HepG2 (cell line): ENCODE results near the gene PDE4DIP. TPM values are rescaled to one million over a fixed set of nuclear protein-coding genes. Genes with fewer than 3 reads are reported as not detected.
"Not testable (repeated sequence)": the region's sequence is repeated elsewhere in the genome, so short reads cannot be mapped to it uniquely, and the experiment has no call there.

ENCODE experiments used
- ATAC-seq: fragments of 200-7000 bp; cut with Tn5 transposase; 3 replicates; pipeline ENCODE4 v1.9.1; 2020; ENCODE audit warnings: mild to moderate bottlenecking, moderate library complexity
- BruUV-seq: library from RNA; stranded (reverse); fragments of 400-500 nt; replicated peaks from 2 replicates; lab custom pipeline; 2021; lab: Mats Ljungman, UMichigan
- CTCF ChIA-PET: fragments of 300-600 bp; formaldehyde crosslinking; extraction: SDS; loops from one replicate; lab custom pipeline; 2021; ENCODE audit warnings: low total read pairs, inconsistent platforms, low intra/inter-chr PET ratio; lab: Yijun Ruan, JAX
- POLR2A ChIA-PET: fragments of 350-600 bp; sonication (Branson Sonifier 250); formaldehyde crosslinking; loops from one replicate; lab custom pipeline; 2020; ENCODE audit warnings: antibody characterized with exemption, inconsistent platforms; lab: Yijun Ruan, JAX
- DNase-seq: peaks from one replicate; pipeline ENCODE4 v3.0.0-alpha.2; 2015; ENCODE audit warnings: low spot score
- FAIRE-seq: peaks from 3 replicates; lab custom pipeline; 2011; peaks lifted over from hg19 to GRCh38; lab: Jason Lieb, UNC
- H2AFZ ChIP-seq: one replicate; pipeline ENCODE4 v1.6.1; 2011; ENCODE audit warnings: low read length, inconsistent platforms
- H3K27ac ChIP-seq: fragments of 300-600 bp; 3 replicates; pipeline ENCODE4 v1.8.0; 2011; ENCODE audit warnings: mixed run types, mild to moderate bottlenecking, mixed read lengths, low read length, inconsistent platforms; ENCODE audit not compliant: insufficient read depth; ENCODE audit errors: extremely low read length
- H3K27me3 ChIP-seq, 2 experiments: fragments of 200-600 bp in 1 of 2; 2 replicates in 1 of 2; 3 replicates in 1 of 2; pipeline versions ENCODE4 v1.6.0 to v1.8.0; 2011; ENCODE audit warnings: low read length in 2 of 2, mild to moderate bottlenecking in 2 of 2, moderate library complexity in 2 of 2, inconsistent platforms in 1 of 2; ENCODE audit not compliant: insufficient read depth in 2 of 2, control insufficient read depth in 1 of 2
- H3K36me3 ChIP-seq, 2 experiments: fragments of 200-600 bp in 1 of 2; replicated peaks in 1 of 2; 2 replicates in 1 of 2; 3 replicates in 1 of 2; pipeline versions ENCODE4 v1.5.1 to v1.8.0; 2011; ENCODE audit warnings: low read length in 2 of 2, inconsistent platforms in 1 of 2; ENCODE audit not compliant: insufficient read depth in 2 of 2, control insufficient read depth in 1 of 2
- H3K4me1 ChIP-seq: 2 replicates; pipeline ENCODE4 v1.5.1; 2012; ENCODE audit warnings: low read length, inconsistent platforms; ENCODE audit not compliant: insufficient read depth
- H3K4me2 ChIP-seq: 2 replicates; pipeline ENCODE4 v1.6.0; 2011; ENCODE audit warnings: low read depth, low read length, inconsistent platforms
- H3K4me3 ChIP-seq, 3 experiments: fragments of 200-600 bp in 1 of 3; sonication (generic), shearing (Covaris generic) in 1 of 3; replicated peaks in 1 of 3; 2 replicates each; pipeline ENCODE4 v1.5.1; 2011 to 2016; ENCODE audit warnings: low read length in 3 of 3, inconsistent platforms in 2 of 3, low read depth in 2 of 3, mild to moderate bottlenecking in 2 of 3, control low read depth in 1 of 3, mixed read lengths in 1 of 3; ENCODE audit not compliant: insufficient read depth in 1 of 3
- H3K79me2 ChIP-seq: one replicate; pipeline ENCODE4 v1.6.1; 2011; ENCODE audit warnings: low read length, inconsistent platforms; ENCODE audit not compliant: insufficient read depth
- H3K9ac ChIP-seq: 2 replicates; pipeline ENCODE4 v1.6.0; 2011; ENCODE audit warnings: mild to moderate bottlenecking, low read depth, low read length, inconsistent platforms; ENCODE audit not compliant: insufficient read depth
- H3K9me3 ChIP-seq: 2 replicates; pipeline ENCODE4 v1.5.1; 2012; ENCODE audit warnings: mild to moderate bottlenecking, low read length
- H4K20me1 ChIP-seq: 2 replicates; pipeline ENCODE4 v1.6.0; 2011; ENCODE audit warnings: inconsistent platforms, mild to moderate bottlenecking, low read length, moderate library complexity; ENCODE audit not compliant: insufficient read depth
- WGBS: methylation state at CpG from one replicate; pipeline ENCODE4 v1.1.6; 2017; ENCODE audit warnings: low lambda C conversion rate; 5-methylcytosine and 5-hydroxymethylcytosine counted together
- in situ Hi-C: cut with HindIII; loops from 2 replicates; pipeline ENCODE4 v1.10.0; 2017; ENCODE audit warnings: low pct_unique_long_range_greater_than_20kb; ENCODE audit not compliant: extremely low pct_ligation_motif_present
- intact Hi-C: fragments of 100-400 bp; cut with micrococcal nuclease; formaldehyde crosslinking; loops from one replicate; pipeline ENCODE4 v1.10.0; 2022; ENCODE audit not compliant: unreplicated experiment
- polyA plus RNA-seq, 8 experiments: library from polyadenylated mRNA; depleted of rRNA in 3 of 8; stranded (reverse) in 7 of 8; unstranded in 1 of 8; fragments of >200 nt; fragmentation: Illumina TruSeq in 4 of 8; extraction: Trizol in 4 of 8; gene quantifications; 2 replicates each; pipeline versions ENCODE4 v1.2.1 to v1.2.3, GENCODE V29; 2011 to 2016; ENCODE audit warnings: low read depth in 4 of 8, missing spikeins in 1 of 8, mixed read lengths in 1 of 8; ENCODE audit not compliant: insufficient read depth in 1 of 8
- total RNA-seq, 5 experiments: library from RNA; depleted of rRNA; stranded (reverse); fragments of >200 nt; fragmentation: Illumina TruSeq; extraction: Trizol; gene quantifications; 2 replicates each; pipeline ENCODE4 v1.2.3, GENCODE V29; 2016; ENCODE audit warnings: low read depth in 1 of 5

Gene PDE4DIP
- total and polyA plus RNA-seq, 2 of the 13 experiments (the other 11 are each of a cell fraction or from before 2014, with no cell fraction given), result 5.9 to 10.3 TPM

DNA sequence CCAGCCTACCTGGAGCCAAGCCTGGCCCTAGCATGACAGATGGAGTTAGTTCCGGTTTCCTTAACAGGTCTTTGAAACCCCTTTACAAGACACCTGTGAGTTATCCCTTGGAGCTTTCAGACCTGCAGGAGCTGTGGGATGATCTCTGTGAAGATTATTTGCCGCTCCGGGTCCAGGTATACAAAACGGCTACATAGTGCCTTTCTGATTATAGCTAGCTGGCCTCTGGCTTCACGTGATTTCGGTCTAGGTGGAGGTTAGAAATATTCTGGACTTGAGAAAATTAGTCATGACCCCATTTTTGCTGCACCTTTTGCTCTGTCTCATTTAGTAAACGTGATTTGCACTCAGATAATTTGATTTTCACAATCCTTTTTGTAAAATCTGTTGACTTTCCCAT is 109.5 kb downstream of the PDE4DIP start:
- peak overlapping the region; percentile 51 for H3K4me2 ChIP-seq
- in situ Hi-C loops, result not testable (repeated sequence)

DNA sequence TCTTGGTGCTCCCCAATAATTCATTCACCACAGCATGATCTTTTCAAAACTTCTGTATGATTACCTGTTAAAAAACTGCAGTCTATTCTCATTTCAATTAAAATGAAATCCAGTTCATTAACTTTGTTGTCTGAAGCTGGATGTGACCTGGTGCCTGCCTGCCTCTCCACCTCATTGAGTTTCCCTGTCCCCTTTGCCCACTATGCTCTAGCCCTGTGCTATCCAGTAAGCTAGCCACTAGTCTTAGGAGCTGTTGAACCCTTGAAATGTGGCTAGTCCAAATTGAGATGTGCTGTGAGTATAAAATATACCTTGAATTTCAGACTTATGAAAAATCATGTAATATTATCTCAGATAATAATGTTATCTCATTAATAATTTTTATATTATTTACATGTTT is 114.1 kb downstream of the PDE4DIP start:
- in situ Hi-C loops, H3K4me1 ChIP-seq, CTCF ChIA-PET, H3K27ac ChIP-seq, ATAC-seq, POLR2A ChIA-PET, H3K4me3 ChIP-seq, FAIRE-seq, H3K27me3 ChIP-seq, intact Hi-C loops, H3K9ac ChIP-seq, H3K9me3 ChIP-seq, H2AFZ ChIP-seq, H3K79me2 ChIP-seq, H3K4me2 ChIP-seq, DNase-seq, H3K36me3 ChIP-seq, BruUV-seq, H4K20me1 ChIP-seq: not testable (repeated sequence)

More for the DNA sequence above, 109.5 kb downstream of the PDE4DIP start:
- H3K27ac ChIP-seq, H4K20me1 ChIP-seq, POLR2A ChIA-PET, FAIRE-seq, CTCF ChIA-PET, H2AFZ ChIP-seq, H3K27me3 ChIP-seq, H3K9ac ChIP-seq, H3K79me2 ChIP-seq, intact Hi-C loops, BruUV-seq, H3K36me3 ChIP-seq, DNase-seq, H3K4me1 ChIP-seq, H3K9me3 ChIP-seq: not testable (repeated sequence)
- peak overlapping the region in 2 of 3 experiments; percentile 23 to 30; a peak in 3 of 6 replicates for H3K4me3 ChIP-seq
- ATAC-seq, result 0 out of 3 replicates have a peak, but pooled peaks have one; percentile 1
- 11% methylated on average over 6 of the region's 7 CpGs for WGBS

DNA sequence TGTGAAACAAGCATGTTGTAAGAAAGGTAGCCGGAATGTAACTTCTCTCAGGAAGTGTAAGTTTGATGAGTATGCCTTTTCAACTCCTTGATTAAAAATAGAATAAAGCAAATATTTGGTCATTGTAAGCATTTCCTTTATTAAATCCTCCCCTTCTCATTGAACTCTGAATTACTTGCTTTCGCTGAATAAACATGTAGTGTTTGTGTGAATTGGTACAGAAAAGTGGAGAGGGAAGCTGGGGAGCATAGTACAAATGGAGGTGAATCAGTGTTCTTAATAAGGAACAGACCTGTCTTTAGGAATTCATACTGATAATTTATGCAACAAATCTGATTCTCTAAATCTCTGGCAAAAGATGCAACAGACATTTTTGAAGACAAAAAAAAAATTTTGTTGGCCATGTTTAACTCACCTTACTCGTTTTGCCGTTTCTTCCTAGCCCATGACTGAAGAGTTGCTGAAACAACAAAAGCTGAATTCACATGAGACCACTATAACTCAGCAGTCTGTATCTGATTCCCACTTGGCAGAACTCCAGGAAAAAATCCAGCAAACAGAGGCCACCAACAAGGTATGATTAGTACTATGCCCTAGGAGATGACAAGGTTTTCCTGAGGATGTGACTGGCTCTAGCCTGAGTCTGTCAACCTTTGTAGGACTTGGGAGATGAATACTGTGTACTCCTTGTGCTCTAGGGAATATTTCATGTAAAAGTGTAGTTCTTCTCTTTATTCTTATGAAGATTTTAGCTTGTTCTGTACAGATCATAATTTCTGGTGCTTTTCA is 116.2 kb downstream of the PDE4DIP start:
- H3K4me2 ChIP-seq, DNase-seq, H2AFZ ChIP-seq, H3K79me2 ChIP-seq, H3K9ac ChIP-seq, H4K20me1 ChIP-seq, in situ Hi-C loops, BruUV-seq, H3K36me3 ChIP-seq, H3K4me1 ChIP-seq, H3K9me3 ChIP-seq, H3K27ac ChIP-seq, H3K4me3 ChIP-seq, FAIRE-seq, intact Hi-C loops, POLR2A ChIA-PET, H3K27me3 ChIP-seq, ATAC-seq, CTCF ChIA-PET: not testable (repeated sequence)
- 85% methylated on average over 1 of the region's 4 CpGs for WGBS

DNA sequence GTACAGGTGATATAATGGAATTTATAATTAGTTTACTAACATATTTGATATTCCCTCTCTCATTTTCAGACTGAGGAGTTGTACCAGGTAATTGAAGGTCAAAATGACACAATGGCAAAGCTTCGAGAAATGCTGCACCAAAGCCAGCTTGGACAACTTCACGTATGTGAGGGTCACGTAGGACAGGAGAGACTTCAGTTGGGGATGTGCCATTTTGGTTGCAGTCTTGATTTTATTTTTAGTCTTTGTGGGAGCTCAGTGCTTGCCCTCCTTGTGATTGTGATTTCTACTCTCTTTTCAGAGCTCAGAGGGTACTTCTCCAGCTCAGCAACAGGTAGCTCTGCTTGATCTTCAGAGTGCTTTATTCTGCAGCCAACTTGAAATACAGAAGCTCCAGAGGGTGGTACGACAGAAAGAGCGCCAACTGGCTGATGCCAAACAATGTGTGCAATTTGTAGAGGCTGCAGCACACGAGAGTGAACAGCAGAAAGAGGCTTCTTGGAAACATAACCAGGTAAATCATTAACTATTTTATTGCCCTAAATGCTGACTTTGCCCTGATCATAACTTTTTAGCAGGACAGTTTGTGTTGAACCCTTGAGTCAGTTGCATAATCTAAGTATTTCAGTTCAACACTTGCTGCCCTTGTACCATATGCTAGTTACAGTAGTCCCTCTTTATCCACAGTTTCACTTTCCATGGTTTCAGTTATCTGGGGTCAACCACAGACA is 118.1 kb downstream of the PDE4DIP start:
- H3K27ac ChIP-seq, H3K4me3 ChIP-seq, H2AFZ ChIP-seq, in situ Hi-C loops, H3K36me3 ChIP-seq, H3K79me2 ChIP-seq, H4K20me1 ChIP-seq, H3K27me3 ChIP-seq, intact Hi-C loops, H3K4me1 ChIP-seq, BruUV-seq, DNase-seq, H3K4me2 ChIP-seq, H3K9ac ChIP-seq, H3K9me3 ChIP-seq, CTCF ChIA-PET, POLR2A ChIA-PET: not testable (repeated sequence)
- ATAC-seq, result peak; percentile 86
- WGBS, result 69% methylated on average over 2 of the region's 6 CpGs
- peak; percentile 79 for FAIRE-seq
